Ovary (tissue), 9 donors: ENCODE measurements around the gene FGR. TPM values are rescaled to one million over a fixed set of nuclear protein-coding genes. Genes with fewer than 3 reads are reported as not detected.

Source experiments
- DNase-seq, 5 donors: peaks; one replicate each; pipeline ENCODE4 v3.0.0-alpha.2; 2019 to 2020
- H3K27ac ChIP-seq, 2 donors: fragments of 200-600 bp; one replicate each; pipeline versions ENCODE4 v1.5.1 to v1.8.0; 2019 to 2022
- H3K27me3 ChIP-seq: fragments of 200-600 bp; one replicate; pipeline ENCODE4 v1.8.0; 2022
- H3K36me3 ChIP-seq: fragments of 200-600 bp; sonication (generic); one replicate; pipeline ENCODE4 v1.5.1; 2019
- H3K4me1 ChIP-seq: one replicate; pipeline ENCODE4 v1.8.1; 2013; ENCODE audit warnings: mild to moderate bottlenecking, moderate library complexity; ENCODE audit not compliant: insufficient read depth
- H3K4me3 ChIP-seq: fragments of 200-600 bp; sonication (generic); one replicate; pipeline ENCODE4 v1.5.1; 2017
- H3K9me3 ChIP-seq, 2 donors: fragments of 200-600 bp in 1 of 2; sonication (generic) in 1 of 2; one replicate each; pipeline versions ENCODE4 v1.5.1 to v1.8.1; 2013 to 2019; ENCODE audit warnings: mild to moderate bottlenecking in 1 of 2, moderate library complexity in 1 of 2
- EP300 ChIP-seq: sonication (generic); formaldehyde crosslinking; IDR thresholded peaks from one replicate; pipeline ENCODE4 v1.6.1; 2017; ENCODE audit warnings: antibody characterized with exemption
- POLR2A ChIP-seq: fragments of 450-650 bp; IDR thresholded peaks from one replicate; pipeline ENCODE4 v1.6.1; 2017; ENCODE audit warnings: antibody characterized with exemption, mild to moderate bottlenecking, moderate library complexity
- WGBS, 3 donors: extraction: QIAGEN DNeasy Blood & Tissue Kit in 1 of 3; methylation state at CpG; one replicate each; pipeline versions ENCODE4 v1.1.5 to v1.1.7; 2013 to 2017; 5-methylcytosine and 5-hydroxymethylcytosine counted together
- intact Hi-C, 4 donors: fragments of 100-400 bp; cut with DNase I; formaldehyde crosslinking; loops; one replicate each; pipeline versions ENCODE4 v1.11.0 to v1.15.1; 2022 to 2023
- polyA plus RNA-seq, 2 donors: library from polyadenylated mRNA; stranded (reverse); fragments of 200-250 nt in 1 of 2; fragments of 350-450 nt in 1 of 2; fragmentation: Illumina TruSeq in 1 of 2; extraction: RNeasy Lipid Tissue Mini Kit (QIAGEN cat#74804) in 1 of 2; gene quantifications; one replicate each; pipeline ENCODE4 v1.2.3, GENCODE V29; 2013 to 2014
- total RNA-seq, 7 donors: library from RNA; depleted of rRNA in 2 of 7; stranded (reverse); fragments of >200 nt in 2 of 7; fragmentation: NEBNext Ultra II Directional in 3 of 7; extraction: Animal tissue kit (Norgen Biotek cat#: 25700) in 3 of 7; gene quantifications; one replicate each; pipeline versions ENCODE4 v1.1.0 to v1.2.4, GENCODE V29; 2016 to 2023
- TF ChIP-seq, protein P1 (sequence below), 3 donors: fragments of 450-650 bp in 2 of 3; fragments of 200-600 bp in 1 of 3; IDR thresholded peaks; one replicate each; pipeline versions ENCODE4 v1.5.1 to v1.8.0; 2016 to 2022; ENCODE audit warnings: antibody characterized with exemption in 3 of 3, mild to moderate bottlenecking in 1 of 3
- donor health status: DM: no; HTN: no; CAD: no; lungs with moderate emphysema.
- donor health status: DM: no; HTN: no; CAD: no.
- donor health status: Bipolar disorder and iron deficiency.
- donor health status: DM: yes; HTN: yes; CAD: no.
- donor health status: DM: no; HTN: no; CAD: no.
- donor health status: DM: yes; HTN: yes; CAD: no.

FGR gene
- total and polyA plus RNA-seq, 9 donors: 1.1 to 14.1 (median 4.2) TPM

DNA sequence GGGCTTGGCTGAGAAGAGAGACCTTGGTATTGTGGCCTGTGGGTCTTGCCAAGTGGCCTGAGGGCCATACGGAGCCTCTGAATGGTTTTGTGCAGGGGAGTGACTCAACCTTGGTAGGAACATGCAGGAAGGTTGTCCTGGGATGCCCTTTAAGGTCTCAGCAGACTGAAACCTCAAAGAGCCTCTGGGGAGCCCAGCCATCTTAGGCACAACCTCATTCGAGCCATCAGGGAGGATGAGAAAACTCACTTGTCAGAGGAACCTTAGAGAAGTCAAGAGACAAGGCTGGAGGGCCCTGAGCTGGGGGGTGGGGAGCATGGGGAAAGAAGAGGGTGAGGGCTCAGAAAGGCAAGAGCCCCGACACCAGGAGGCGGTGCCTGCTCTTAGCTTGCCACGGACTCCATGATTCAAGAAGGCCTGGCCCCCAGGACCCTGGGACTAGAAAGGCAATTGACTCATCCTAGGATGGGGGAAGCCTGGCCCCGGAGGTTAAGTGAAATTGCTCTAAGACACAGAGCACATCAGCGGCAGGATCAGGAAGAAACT, 24.0 kb upstream of the FGR start:
- Histone ChIP-seq H3K27me3 (no peaks in the 10 kb centered on the region), H3K27ac (peak overlapping the region; percentile 85 to 94), H3K4me1 (peaks cover 8% of the 10 kb centered on the region), H3K36me3 (no peaks in the 10 kb centered on the region), H3K9me3 (no peaks in the 10 kb centered on the region), H3K4me3 (no peak overlapping the region)
- DNase-seq: peak in 1 of 5 donors; percentile 42
- intact Hi-C loops: no loop called here
- TF ChIP-seq POLR2A (no peak), EP300 (no peak)
- TF ChIP-seq, protein P1, sequence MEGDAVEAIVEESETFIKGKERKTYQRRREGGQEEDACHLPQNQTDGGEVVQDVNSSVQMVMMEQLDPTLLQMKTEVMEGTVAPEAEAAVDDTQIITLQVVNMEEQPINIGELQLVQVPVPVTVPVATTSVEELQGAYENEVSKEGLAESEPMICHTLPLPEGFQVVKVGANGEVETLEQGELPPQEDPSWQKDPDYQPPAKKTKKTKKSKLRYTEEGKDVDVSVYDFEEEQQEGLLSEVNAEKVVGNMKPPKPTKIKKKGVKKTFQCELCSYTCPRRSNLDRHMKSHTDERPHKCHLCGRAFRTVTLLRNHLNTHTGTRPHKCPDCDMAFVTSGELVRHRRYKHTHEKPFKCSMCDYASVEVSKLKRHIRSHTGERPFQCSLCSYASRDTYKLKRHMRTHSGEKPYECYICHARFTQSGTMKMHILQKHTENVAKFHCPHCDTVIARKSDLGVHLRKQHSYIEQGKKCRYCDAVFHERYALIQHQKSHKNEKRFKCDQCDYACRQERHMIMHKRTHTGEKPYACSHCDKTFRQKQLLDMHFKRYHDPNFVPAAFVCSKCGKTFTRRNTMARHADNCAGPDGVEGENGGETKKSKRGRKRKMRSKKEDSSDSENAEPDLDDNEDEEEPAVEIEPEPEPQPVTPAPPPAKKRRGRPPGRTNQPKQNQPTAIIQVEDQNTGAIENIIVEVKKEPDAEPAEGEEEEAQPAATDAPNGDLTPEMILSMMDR (IDR thresholded peaks at IDR 0.05): no peak
- WGBS, 3 donors: 40 to 62% (median 50%) methylated on average over 7 of the region's 7 CpGs

DNA sequence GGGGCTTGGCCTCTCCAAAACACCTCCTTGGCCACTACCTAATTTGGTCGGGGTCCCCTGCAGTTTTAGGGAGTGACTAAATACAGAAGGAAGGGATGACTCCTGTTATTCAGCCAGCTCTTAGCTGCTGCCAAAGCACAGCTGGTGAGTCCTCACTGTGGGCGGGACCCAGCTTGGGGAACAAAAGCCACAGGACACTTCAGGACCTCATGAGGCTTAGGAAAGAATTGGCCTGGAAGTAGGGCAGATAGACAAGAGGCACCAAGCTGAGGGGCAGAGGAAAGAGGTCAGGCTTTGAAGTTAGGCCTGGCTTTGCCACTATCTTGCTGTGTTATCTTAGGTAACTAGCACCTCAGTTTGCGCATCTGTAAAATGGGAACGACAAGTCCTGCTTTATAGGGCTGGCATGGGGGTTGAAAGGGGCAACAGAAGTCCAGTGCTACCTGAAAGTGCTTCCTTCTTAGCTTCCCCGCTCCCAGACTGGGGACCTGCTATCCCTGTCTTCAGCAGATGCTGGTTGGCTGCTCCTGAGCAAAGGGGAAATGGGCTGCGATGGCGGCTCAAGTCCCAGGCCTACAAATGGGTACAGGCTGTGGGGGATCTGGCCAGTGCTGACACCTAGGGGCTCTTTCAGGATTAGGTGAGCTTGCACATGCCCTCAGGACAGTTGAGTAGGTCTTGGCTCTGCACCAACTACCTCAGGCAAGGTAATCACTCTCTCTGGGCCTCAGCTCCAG, 21.3 kb upstream of the FGR start:
- 78 to 81% (median 79%) methylated on average over 7 of the region's 7 CpGs for WGBS, 3 donors
- Histone ChIP-seq H3K4me1 (peaks cover 3% of the 10 kb centered on the region), H3K4me3 (no peak overlapping the region), H3K27me3 (no peaks in the 10 kb centered on the region), H3K36me3 (no peaks in the 10 kb centered on the region), H3K9me3 (no peaks in the 10 kb centered on the region), H3K27ac (no peak overlapping the region)
- TF ChIP-seq POLR2A: no peak
- TF ChIP-seq, protein P1 (IDR thresholded peaks at IDR 0.05): no peak
- TF ChIP-seq EP300: no peak
- DNase-seq: no peak
- intact Hi-C loops: no loop called here

DNA sequence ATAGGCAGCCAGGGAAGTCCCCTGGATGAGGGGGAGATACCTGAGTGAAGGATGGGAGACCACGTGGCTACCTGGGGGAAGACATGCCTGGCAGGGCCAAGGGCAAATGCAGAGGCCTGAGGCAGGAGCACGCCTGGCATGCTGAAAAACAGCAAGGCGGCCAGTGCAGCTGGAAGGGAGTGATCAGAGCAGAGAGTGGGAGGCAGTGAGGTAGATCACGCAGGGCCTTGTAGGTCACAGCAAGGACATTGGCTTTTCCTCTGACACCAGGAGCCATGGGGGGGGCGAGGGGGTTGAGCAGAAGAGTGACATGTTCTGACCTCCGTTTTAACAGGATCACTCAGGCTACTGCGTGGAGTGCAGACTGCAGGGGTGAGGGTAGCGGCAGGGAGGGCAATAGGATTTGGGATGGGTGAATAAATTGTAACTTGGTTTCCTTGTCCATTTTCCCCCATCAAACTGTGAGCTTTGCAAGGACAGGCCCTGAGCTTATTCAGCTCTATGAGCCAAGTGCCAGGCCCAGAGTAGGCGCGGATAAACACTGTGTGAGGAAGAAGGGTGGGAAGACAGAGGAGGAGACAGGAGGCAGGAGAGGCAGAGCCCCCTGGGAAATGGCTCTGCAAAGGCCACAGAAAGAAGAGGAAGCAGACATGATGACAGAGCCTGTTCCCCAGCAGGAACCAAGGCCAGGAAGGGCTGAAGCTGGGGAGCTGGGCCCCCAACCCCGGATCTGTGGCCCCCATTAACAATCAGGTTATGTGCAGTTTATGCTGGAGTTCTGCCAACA, 20.4 kb upstream of the FGR start:
- Histone ChIP-seq H3K36me3 (no peaks in the 10 kb centered on the region), H3K4me3 (no peak overlapping the region), H3K27me3 (no peaks in the 10 kb centered on the region), H3K9me3 (no peaks in the 10 kb centered on the region), H3K4me1 (peaks cover 3% of the 10 kb centered on the region), H3K27ac (no peak overlapping the region)
- TF ChIP-seq EP300 (no peak), POLR2A (no peak)
- TF ChIP-seq, protein P1 (IDR thresholded peaks at IDR 0.05): no peak
- WGBS, 3 donors: 67 to 75% (median 71%) methylated on average over 11 of the region's 11 CpGs
- no peak for DNase-seq
- intact Hi-C loops: no loop called here

DNA sequence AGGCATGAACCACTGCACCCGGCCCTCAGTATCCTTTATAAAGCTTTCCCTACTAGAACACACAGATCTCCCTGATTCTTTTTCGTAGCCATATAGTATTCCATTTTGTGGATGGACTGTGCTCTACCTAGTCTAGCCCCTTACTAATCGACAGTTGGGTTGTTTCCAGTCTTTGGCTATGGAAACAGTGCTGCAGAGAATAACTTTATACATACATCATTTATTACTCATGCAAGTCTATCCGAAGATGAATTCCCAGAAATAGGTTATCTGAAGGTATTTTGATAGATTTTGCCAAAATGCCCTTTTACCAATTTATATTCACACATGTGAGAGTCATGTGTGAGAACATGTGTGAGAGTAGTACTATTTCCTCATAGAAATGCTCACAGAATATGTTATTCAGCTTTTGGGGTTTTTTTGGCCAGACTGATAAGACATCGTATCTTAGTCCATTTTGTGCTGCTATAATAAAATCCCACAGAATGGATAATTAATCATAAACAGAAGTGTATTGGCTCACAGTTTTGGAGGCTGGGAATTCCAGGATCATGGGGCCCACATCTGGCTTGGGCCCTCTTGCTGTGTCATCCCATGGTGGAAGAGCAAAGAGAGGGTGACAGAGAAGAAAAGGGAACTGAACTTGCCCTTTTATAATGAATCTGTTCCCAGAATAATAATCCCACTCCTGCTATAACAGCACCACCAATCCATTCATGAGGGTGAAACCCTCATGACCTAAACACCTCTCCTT, 17.3 kb upstream of the FGR start:
- DNase-seq: no peak
- intact Hi-C loops: no loop called here
- Histone ChIP-seq H3K27ac (no peak overlapping the region), H3K27me3 (no peaks in the 10 kb centered on the region), H3K4me1 (no peaks in the 10 kb centered on the region), H3K9me3 (no peaks in the 10 kb centered on the region), H3K4me3 (no peak overlapping the region), H3K36me3 (no peaks in the 10 kb centered on the region)
- no peak for TF ChIP-seq POLR2A
- TF ChIP-seq, protein P1 (IDR thresholded peaks at IDR 0.05): no peak
- TF ChIP-seq EP300: no peak
- 88 to 93% (median 90%) methylated on average over 5 of the region's 5 CpGs for WGBS, 3 donors
